ENCODE results near the gene TMEM129. TPM values are rescaled to one million over a fixed set of nuclear protein-coding genes. Genes with fewer than 3 reads are reported as not detected.

TMEM129 gene
- total RNA-seq (2014; rRNA removed; shearing (Covaris generic)): 24.5 and 27.5 TPM in 2 replicates
- 152 and 194 TPM in 2 replicates for polyA plus RNA-seq (2014; cell fraction: nucleus; rRNA removed)

GRCh38 chr4:1721003-1721665 is at the start of gene TMEM129, which contains the start of gene TACC3:
TSS of gene TMEM129 (minus strand) at chr4:1721323. CDS start at chr4:1720837, 486 bp downstream.
TSS of gene TACC3 (plus strand) at chr4:1721521. CDS start at chr4:1723422, 1,901 bp downstream.
- DNase-seq (ENCODE audit: extremely low read depth, low read depth): peak; percentile 81

- no peak for DNase-seq (ENCODE audit: extremely low read depth, low read depth)
Measured at GRCh38 chr4:1770791-1771231, 49.7 kb upstream of the TMEM129 start.

- no peak for DNase-seq (ENCODE audit: extremely low read depth, low read depth)
Measured at GRCh38 chr4:1770245-1770644, 49.1 kb upstream of the TMEM129 start.

GRCh38 chr4:1769692-1770091 is 48.6 kb upstream of the TMEM129 start:
- no peak for DNase-seq (ENCODE audit: extremely low read depth, low read depth)

DNA sequence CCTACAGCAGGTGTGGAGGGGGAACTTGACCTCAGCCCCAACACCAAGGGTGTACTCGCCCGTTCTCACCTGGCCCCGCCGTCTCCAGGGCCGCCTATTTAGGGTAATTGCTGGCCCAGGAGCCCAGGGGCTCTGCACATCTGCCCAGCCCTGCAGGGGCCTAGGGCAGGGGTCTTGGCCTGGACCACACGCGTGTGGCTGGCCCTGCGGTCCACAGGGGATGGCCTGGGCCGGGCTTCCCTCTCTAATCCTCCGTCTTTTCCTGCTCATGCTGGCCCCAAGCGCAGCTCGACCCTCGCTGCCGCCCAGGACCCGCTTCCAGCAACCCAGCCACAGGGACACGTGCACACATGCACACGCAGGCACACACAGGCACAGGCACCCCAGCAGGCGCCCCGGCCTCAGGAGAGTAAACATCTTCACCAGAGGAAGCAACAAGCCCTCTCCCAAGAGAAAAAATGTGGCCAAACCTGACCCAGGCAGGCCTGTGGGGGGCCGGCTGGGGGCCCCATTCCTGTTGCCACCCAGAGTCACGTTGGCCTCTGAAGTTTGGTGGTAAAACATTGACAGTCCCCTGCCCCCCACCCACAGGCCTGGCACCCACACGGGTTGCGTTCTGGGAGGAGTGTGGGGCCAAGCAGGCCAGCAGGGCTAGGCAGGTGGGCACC is 47.4 kb upstream of the TMEM129 start:
- DNase-seq (ENCODE audit: extremely low read depth, low read depth): no peak

DNA sequence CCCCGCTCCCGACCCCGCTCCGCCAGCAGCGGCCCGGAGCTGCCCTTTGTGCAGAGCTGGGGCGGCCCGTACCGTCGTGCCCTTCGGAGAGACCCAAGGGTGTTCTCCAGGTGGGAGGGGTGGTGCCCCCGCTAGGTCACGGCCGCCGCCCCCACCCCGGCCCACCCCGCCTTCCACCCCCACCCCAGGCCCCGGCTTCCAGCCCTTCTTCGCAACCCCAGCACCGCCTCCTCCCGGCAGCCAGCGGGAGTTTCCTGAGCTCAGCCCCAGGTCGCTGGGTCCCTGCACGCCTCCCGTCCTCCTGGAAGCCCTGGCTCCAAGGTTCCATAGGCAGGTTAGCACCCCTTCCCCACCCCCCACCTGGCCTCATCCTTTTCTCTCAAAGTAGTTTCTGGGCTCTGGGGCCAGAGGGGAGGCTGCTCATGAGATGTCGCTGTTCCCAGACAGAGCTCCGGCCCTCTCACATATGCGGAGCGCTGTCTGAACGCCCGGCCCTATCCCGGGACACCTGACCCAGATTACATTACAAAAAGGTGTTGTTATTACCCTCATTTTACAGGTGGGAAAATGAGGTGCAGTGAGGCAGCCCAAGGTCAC is 46.7 kb upstream of the TMEM129 start:
- DNase-seq (ENCODE audit: extremely low read depth, low read depth): no peak

DNA sequence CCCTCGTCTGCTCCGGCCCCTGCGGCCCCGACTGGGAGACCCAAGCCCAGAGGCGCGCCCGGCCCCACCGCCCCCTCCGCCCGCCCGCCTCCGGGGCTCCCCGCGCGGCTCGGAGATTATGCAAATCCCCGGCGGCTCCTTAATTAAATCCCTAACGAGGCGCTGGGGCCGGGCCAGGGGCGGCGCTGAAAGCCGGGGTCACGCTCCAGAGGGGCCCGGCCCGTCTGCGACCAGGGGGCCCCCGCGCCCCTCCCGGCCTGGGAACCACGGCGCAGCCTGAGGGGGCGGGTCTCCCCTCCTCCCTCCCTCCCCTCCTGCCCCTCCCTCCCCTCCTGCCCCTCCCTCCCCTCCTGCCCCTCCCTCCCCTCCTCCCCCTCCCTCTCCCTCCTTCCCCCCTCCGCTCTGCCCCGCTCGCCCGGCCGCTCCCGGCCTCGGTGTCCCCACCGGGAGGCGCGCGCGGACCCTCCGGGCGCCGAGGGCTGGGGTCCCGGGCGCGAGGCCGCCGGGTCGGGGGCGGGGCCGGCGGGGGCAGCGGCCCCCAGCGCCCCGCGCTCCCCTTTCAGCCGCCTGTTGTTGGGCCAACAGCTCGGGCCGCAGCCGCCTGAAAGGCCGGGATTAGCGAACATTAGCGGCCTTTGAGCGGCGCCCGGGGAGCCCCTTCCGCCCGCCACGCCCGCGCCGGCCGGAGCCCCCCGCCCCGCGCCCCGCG is 46.1 kb upstream of the TMEM129 start:
- DNase-seq (ENCODE audit: extremely low read depth, low read depth): no peak

GRCh38 chr4:1766106-1767060 is 45.3 kb upstream of the TMEM129 start:
- DNase-seq (ENCODE audit: extremely low read depth, low read depth): no peak

GRCh38 chr4:1765409-1766072 is 44.4 kb upstream of the TMEM129 start:
- DNase-seq (ENCODE audit: extremely low read depth, low read depth): no peak

- no peak for DNase-seq (ENCODE audit: extremely low read depth, low read depth)
Measured at GRCh38 chr4:1764670-1765069, 43.5 kb upstream of the TMEM129 start.

DNA sequence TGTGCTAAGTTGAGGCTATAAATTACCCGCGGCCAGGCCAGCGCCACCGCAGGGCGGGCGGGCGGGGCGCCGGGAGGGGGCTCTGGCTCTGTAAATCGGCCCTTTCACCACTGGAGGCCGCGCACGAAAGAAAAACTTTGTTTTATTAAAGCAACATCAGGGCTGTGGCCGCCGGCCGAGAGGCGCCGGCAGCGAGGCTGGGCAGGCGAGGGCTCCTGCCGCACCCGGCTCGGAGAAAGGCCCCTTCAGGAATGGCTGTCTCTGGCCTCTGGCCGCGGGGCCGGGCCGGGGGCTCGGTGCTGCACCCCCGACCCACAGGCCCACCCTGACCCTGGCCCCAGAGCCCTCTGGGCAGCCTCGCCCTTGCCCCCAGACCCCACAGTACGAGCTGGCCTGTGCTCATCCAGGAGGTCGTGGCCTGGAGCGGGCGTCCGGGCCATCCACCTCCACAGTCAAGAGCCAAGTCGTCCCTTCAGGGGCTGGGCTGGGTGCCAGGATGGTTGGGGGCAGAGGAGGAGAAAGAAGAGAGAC is 42.5 kb upstream of the TMEM129 start:
- DNase-seq (ENCODE audit: extremely low read depth, low read depth): no peak

- no peak for DNase-seq (ENCODE audit: extremely low read depth, low read depth)
Measured at GRCh38 chr4:1763070-1763549, 42.0 kb upstream of the TMEM129 start.

DNA sequence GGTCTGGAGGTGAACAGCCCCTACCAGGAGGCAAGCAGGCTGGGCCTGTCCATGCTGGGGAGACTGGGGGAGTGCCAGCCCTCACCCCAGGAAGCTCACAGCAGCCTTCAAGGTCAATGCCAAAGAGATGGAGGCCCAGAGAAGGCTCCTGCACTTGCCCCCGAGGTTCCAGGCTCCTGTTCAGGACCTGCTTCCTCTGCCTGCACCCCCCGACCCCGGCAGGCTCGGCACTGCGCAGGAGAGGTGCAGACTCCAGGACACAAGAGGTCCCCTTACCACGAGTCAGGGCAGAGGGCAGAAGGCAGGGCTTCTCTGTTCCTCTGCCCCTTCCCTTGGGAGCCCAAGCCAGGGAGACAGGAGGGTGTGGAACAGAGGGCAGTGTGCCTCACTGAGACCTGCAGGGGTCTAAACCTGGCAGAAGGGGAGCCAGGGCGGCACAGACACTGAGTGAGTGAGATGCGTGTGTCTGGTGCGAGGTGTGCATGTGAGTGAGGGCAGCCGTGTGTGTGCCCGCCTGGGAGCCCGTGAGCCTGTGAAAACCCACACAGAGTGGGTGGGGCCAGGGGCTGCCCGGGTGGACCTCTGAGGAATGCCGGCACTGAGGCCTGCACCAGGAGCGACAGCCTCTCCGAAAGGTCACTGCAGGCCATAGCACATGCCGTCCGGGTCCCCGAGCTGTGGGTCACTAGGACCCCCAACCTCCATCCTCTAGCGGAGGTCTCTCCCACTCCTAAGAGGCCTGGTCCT is 41.3 kb upstream of the TMEM129 start:
- DNase-seq (ENCODE audit: extremely low read depth, low read depth): no peak

GRCh38 chr4:1761130-1761689 is 40.1 kb upstream of the TMEM129 start:
- DNase-seq (ENCODE audit: extremely low read depth, low read depth): no peak

- no peak for DNase-seq (ENCODE audit: extremely low read depth, low read depth)
Measured at GRCh38 chr4:1760521-1761071, 39.5 kb upstream of the TMEM129 start.

- no peak for DNase-seq (ENCODE audit: extremely low read depth, low read depth)
Measured at GRCh38 chr4:1759818-1760223, 38.7 kb upstream of the TMEM129 start.

- no peak for DNase-seq (ENCODE audit: extremely low read depth, low read depth)
Measured at GRCh38 chr4:1759170-1759817, 38.2 kb upstream of the TMEM129 start.
